Keratinocyte (primary cell): ENCODE results near the gene SAE1. TPM values are rescaled to one million over a fixed set of nuclear protein-coding genes. Genes with fewer than 3 reads are reported as not detected.
"Not testable (repeated sequence)": the region's sequence is repeated elsewhere in the genome, so short reads cannot be mapped to it uniquely, and the experiment has no call there.

Experiments
- DNase-seq: peaks from one replicate; pipeline ENCODE4 v3.0.0-alpha.2; 2011; ENCODE audit warnings: low read depth, missing footprints, low spot score
- FAIRE-seq: peaks from 2 replicates; lab custom pipeline; 2011; peaks lifted over from hg19 to GRCh38; lab: Jason Lieb, UNC
- H2AFZ ChIP-seq: 2 replicates; pipeline ENCODE4 v1.6.0; 2012; ENCODE audit warnings: low read length, control low read depth, inconsistent platforms; ENCODE audit not compliant: control insufficient read depth
- H3K27ac ChIP-seq: 2 replicates; pipeline ENCODE4 v1.5.1; 2011; ENCODE audit warnings: low read length; ENCODE audit not compliant: control insufficient read depth, insufficient read depth
- H3K27me3 ChIP-seq: 3 replicates; pipeline ENCODE4 v1.6.0; 2011; ENCODE audit warnings: low read length; ENCODE audit not compliant: control insufficient read depth, insufficient read depth; ENCODE audit errors: extremely low read depth
- H3K36me3 ChIP-seq, 2 experiments: 2 replicates in 1 of 2; 3 replicates in 1 of 2; pipeline ENCODE4 v1.5.1; 2011; ENCODE audit warnings: low read length in 2 of 2, mild to moderate bottlenecking in 1 of 2; ENCODE audit not compliant: control insufficient read depth in 2 of 2, insufficient read depth in 2 of 2; ENCODE audit errors: extremely low read depth in 1 of 2
- H3K4me1 ChIP-seq: 3 replicates; pipeline ENCODE4 v1.5.1; 2011; ENCODE audit warnings: low read length; ENCODE audit not compliant: control insufficient read depth, insufficient read depth; ENCODE audit errors: extremely low read depth
- H3K4me2 ChIP-seq: 3 replicates; pipeline ENCODE4 v1.6.0; 2011; ENCODE audit warnings: low read depth, low read length; ENCODE audit not compliant: control insufficient read depth, insufficient read depth; ENCODE audit errors: extremely low read depth
- H3K4me3 ChIP-seq, 3 experiments: fragments of 200-600 bp in 1 of 3; sonication (generic) in 1 of 3; 2 replicates in 2 of 3; 3 replicates in 1 of 3; pipeline ENCODE4 v1.5.1; 2011 to 2016; ENCODE audit warnings: low read length in 3 of 3, mild to moderate bottlenecking in 3 of 3, control low read depth in 2 of 3, inconsistent platforms in 1 of 3, low read depth in 1 of 3, mixed read lengths in 1 of 3, mixed run types in 1 of 3, moderate library complexity in 1 of 3; ENCODE audit not compliant: control insufficient read depth in 2 of 3, insufficient read depth in 2 of 3; ENCODE audit errors: extremely low read depth in 1 of 3
- H3K79me2 ChIP-seq: 2 replicates; pipeline ENCODE4 v1.6.0; 2012; ENCODE audit warnings: low read length; ENCODE audit not compliant: control insufficient read depth, insufficient read depth
- H3K9ac ChIP-seq: 3 replicates; pipeline ENCODE4 v1.6.0; 2011; ENCODE audit warnings: low read length; ENCODE audit not compliant: control insufficient read depth, insufficient read depth; ENCODE audit errors: extremely low read depth
- H3K9me1 ChIP-seq: 3 replicates; pipeline ENCODE4 v1.6.0; 2011; ENCODE audit warnings: low read length; ENCODE audit not compliant: control insufficient read depth, insufficient read depth; ENCODE audit errors: extremely low read depth
- H3K9me3 ChIP-seq: 2 replicates; pipeline ENCODE4 v1.5.1; 2012; ENCODE audit warnings: low read depth, low read length; ENCODE audit not compliant: control insufficient read depth
- H4K20me1 ChIP-seq: 3 replicates; pipeline ENCODE4 v1.6.0; 2011; ENCODE audit warnings: low read length; ENCODE audit not compliant: control insufficient read depth, insufficient read depth; ENCODE audit errors: extremely low read depth
- CTCF ChIP-seq, 3 experiments: IDR thresholded peaks in 1 of 3; conservative IDR thresholded peaks in 1 of 3; optimal IDR thresholded peaks in 1 of 3; 2 replicates in 2 of 3; 3 replicates in 1 of 3; pipeline versions ENCODE3 to v1.5.1; 2011; ENCODE audit warnings: low read length in 3 of 3, mild to moderate bottlenecking in 3 of 3, moderate library complexity in 2 of 3, control low read depth in 1 of 3, inconsistent platforms in 1 of 3; ENCODE audit not compliant: insufficient read depth in 2 of 3; ENCODE audit errors: extremely low read depth in 1 of 3
- EZH2 ChIP-seq: IDR thresholded peaks from one replicate; pipeline ENCODE4 v1.6.1; 2012; ENCODE audit warnings: inconsistent platforms, mild to moderate bottlenecking, low read length, moderate library complexity
- dilution Hi-C: fragments of 300-500 bp; cut with MboI; formaldehyde crosslinking; loops from one replicate; pipeline ENCODE4 v1.7.0; 2020; ENCODE audit warnings: low sequenced_read_pairs; ENCODE audit not compliant: extremely low pct_ligation_motif_present
- polyA plus RNA-seq, 5 experiments: library from polyadenylated mRNA; depleted of rRNA in 3 of 5; stranded (reverse) in 3 of 5; stranded (forward) in 1 of 5; unstranded in 1 of 5; fragments of >200 nt; gene quantifications; 1 replicate in 1 of 5; 2 replicates in 3 of 5; 3 replicates in 1 of 5; pipeline versions ENCODE4 v1.2.1 to v1.2.3, GENCODE V29; 2011 to 2012; ENCODE audit warnings: missing spikeins in 2 of 5, low read depth in 1 of 5, low replicate concordance in 1 of 5

SAE1 gene
- polyA plus RNA-seq, 1 donor (not counting 4 experiments of a cell fraction or from before 2014, with no cell fraction given), result 102 TPM

GRCh38 chr19:47099576-47100050 is 31.0 kb upstream of the SAE1 start:
- Histone ChIP-seq H3K4me3 (no peak overlapping the region), H3K79me2 (peaks cover 85% of the 10 kb centered on the region), H3K4me1 (peaks cover 15% of the 10 kb centered on the region), H3K27ac (no peak overlapping the region), H3K9me1 (peaks cover 4% of the 10 kb centered on the region), H2AFZ (no peak overlapping the region), H4K20me1 (no peaks in the 10 kb centered on the region), H3K4me2 (no peak overlapping the region), H3K36me3 (peaks cover 6 to 24% of the 10 kb centered on the region in 2 experiments), H3K27me3 (no peaks in the 10 kb centered on the region), H3K9ac (no peak overlapping the region), H3K9me3 (no peaks in the 10 kb centered on the region)
- no peak for FAIRE-seq
- dilution Hi-C loops, result no loop called here
- no peak for DNase-seq
- TF ChIP-seq EZH2, result no peak
- no peak for TF ChIP-seq CTCF (optimal IDR thresholded peaks at IDR 0.05 in 1 of 3, IDR thresholded peaks at IDR 0.05 in 1 of 3, conservative IDR thresholded peaks at IDR 0.05 in 1 of 3; ENCODE audit: extremely low read depth in 1 of 3, insufficient read depth in 2 of 3, low read length in 3 of 3)

- TF ChIP-seq EZH2 (no peak), CTCF (optimal IDR thresholded peaks at IDR 0.05 in 1 of 3, IDR thresholded peaks at IDR 0.05 in 1 of 3, conservative IDR thresholded peaks at IDR 0.05 in 1 of 3; ENCODE audit: extremely low read depth in 1 of 3, insufficient read depth in 2 of 3, low read length in 3 of 3) (no peak)
- peaks cover 15% of the 10 kb centered on the region for H3K4me1 ChIP-seq
Observed at GRCh38 chr19:47100290-47100689, 30.3 kb upstream of the SAE1 start.

GRCh38 chr19:47101116-47101515 is 29.5 kb upstream of the SAE1 start:
- FAIRE-seq, H3K9me1 ChIP-seq, H3K4me3 ChIP-seq, H4K20me1 ChIP-seq, DNase-seq, H2AFZ ChIP-seq, H3K9me3 ChIP-seq, H3K27ac ChIP-seq, H3K4me1 ChIP-seq, H3K27me3 ChIP-seq, H3K9ac ChIP-seq, dilution Hi-C loops, H3K4me2 ChIP-seq: not testable (repeated sequence)
- Histone ChIP-seq H3K36me3 (peaks cover 13 to 15% of the 10 kb centered on the region in 2 experiments), H3K79me2 (peaks cover 84% of the 10 kb centered on the region)

More at GRCh38 chr19:47100290-47100689, 30.3 kb upstream of the SAE1 start:
- Histone ChIP-seq H3K9me3 (no peaks in the 10 kb centered on the region), H3K27ac (no peak overlapping the region), H3K27me3 (no peaks in the 10 kb centered on the region), H3K79me2 (peaks cover 85% of the 10 kb centered on the region), H3K9ac (no peak overlapping the region), H2AFZ (no peak overlapping the region), H4K20me1 (no peaks in the 10 kb centered on the region), H3K9me1 (peaks cover 4% of the 10 kb centered on the region), H3K4me3 (no peak overlapping the region), H3K4me2 (no peak overlapping the region), H3K36me3 (peaks cover 10 to 17% of the 10 kb centered on the region in 2 experiments)
- dilution Hi-C loops, result no loop called here
- DNase-seq (no peak), FAIRE-seq (no peak)
